Natural killer cell (primary cell): ENCODE data around the gene HMX2. TPM values are rescaled to one million over a fixed set of nuclear protein-coding genes. Genes with fewer than 3 reads are reported as not detected.
A peak's percentile ranks its signal among the peaks of the same experiment; 100 is the strongest.

ENCODE experiments used
- ATAC-seq, 3 donors: fragments of 150-1000 bp in 2 of 3; fragments of 200-7000 bp in 1 of 3; cut with Tn5 transposase; 1 replicate in 1 of 3; 2 replicates in 2 of 3; pipeline ENCODE4 v1.10.0; 2021; ENCODE audit warnings: mild to moderate bottlenecking in 2 of 3, moderate library complexity in 2 of 3
- DNase-seq, 2 donors: peaks; one replicate each; pipeline versions ENCODE4 v3.0.0 to v3.0.0-alpha.2; 2013 to 2021; ENCODE audit warnings: mixed read lengths in 1 of 2
- H3K27ac ChIP-seq: one replicate; pipeline ENCODE4 v1.5.1; 2013; ENCODE audit warnings: mild to moderate bottlenecking, low read length
- H3K27me3 ChIP-seq: one replicate; pipeline ENCODE4 v1.6.1; 2013; ENCODE audit warnings: low read length; ENCODE audit not compliant: control insufficient read depth, insufficient read depth
- H3K36me3 ChIP-seq: one replicate; pipeline ENCODE4 v1.6.1; 2013; ENCODE audit warnings: low read length; ENCODE audit not compliant: control insufficient read depth, insufficient read depth
- H3K4me1 ChIP-seq: one replicate; pipeline ENCODE4 v1.6.1; 2013; ENCODE audit warnings: low read length; ENCODE audit not compliant: control insufficient read depth, insufficient read depth
- H3K4me3 ChIP-seq: one replicate; pipeline ENCODE4 v1.5.1; 2013; ENCODE audit warnings: low read length
- H3K9me3 ChIP-seq: one replicate; pipeline ENCODE4 v1.6.1; 2013; ENCODE audit warnings: low read length; ENCODE audit not compliant: control insufficient read depth, insufficient read depth
- H3K27ac Mint-ChIP-seq, 2 donors: one replicate each; pipeline ENCODE4 v1.8.0; 2022; ENCODE audit warnings: mild to moderate bottlenecking in 2 of 2, mixed read lengths in 2 of 2, moderate library complexity in 1 of 2
- H3K27me3 Mint-ChIP-seq, 2 donors: one replicate each; pipeline ENCODE4 v1.8.0; 2022; ENCODE audit warnings: low read depth in 2 of 2, mixed read lengths in 2 of 2
- H3K36me3 Mint-ChIP-seq: one replicate; pipeline ENCODE4 v1.8.0; 2022; ENCODE audit warnings: mixed read lengths
- H3K4me1 Mint-ChIP-seq, 2 donors: one replicate each; pipeline ENCODE4 v1.8.0; 2022; ENCODE audit warnings: mixed read lengths in 2 of 2
- H3K4me3 Mint-ChIP-seq: one replicate; pipeline ENCODE4 v1.8.0; 2022; ENCODE audit warnings: mild to moderate bottlenecking, moderate library complexity, mixed read lengths
- H3K9me3 Mint-ChIP-seq, 2 donors: one replicate each; pipeline ENCODE4 v1.8.0; 2022; ENCODE audit warnings: mixed read lengths in 2 of 2
- CTCF ChIP-seq: fragments of 200-600 bp; IDR thresholded peaks from one replicate; pipeline ENCODE4 v1.8.0; 2022; ENCODE audit warnings: antibody characterized with exemption
- WGBS: methylation state at CpG from one replicate; pipeline ENCODE4 v1.1.7; 2013; ENCODE audit warnings: missing lambda C conversion rate; ENCODE audit not compliant: insufficient coverage; 5-methylcytosine and 5-hydroxymethylcytosine counted together
- intact Hi-C: fragments of 100-400 bp; cut with micrococcal nuclease; formaldehyde crosslinking; loops from one replicate; pipeline ENCODE4 v1.14.2; 2022
- total RNA-seq, 4 donors: library from RNA; stranded (reverse); fragments of 120-200 nt in 1 of 4; gene quantifications; one replicate each; pipeline versions ENCODE4 v1.2.3 to v1.2.4, GENCODE V29; 2013 to 2022

Gene HMX2
- total RNA-seq, 3 donors from 2014 or later (not counting 1 experiment from before 2014, with no cell fraction given), result not detected

- peaks cover 31% of the 10 kb centered on the region for H3K36me3 ChIP-seq
- no peaks in the 10 kb centered on the region for H3K9me3 ChIP-seq
- H3K27me3 ChIP-seq, result peaks cover 30% of the 10 kb centered on the region
- Mint-ChIP-seq H3K27ac (peak overlapping the region; percentile 96 to 100), H3K36me3 (no peaks in the 10 kb centered on the region), H3K4me1 (peaks cover 56 to 57% of the 10 kb centered on the region in 2 donors), H3K9me3 (no peaks in the 10 kb centered on the region), H3K4me3 (peak overlapping the region; percentile 99), H3K27me3 (peaks cover 19% of the 10 kb centered on the region in 2 donors)
- ATAC-seq (peak; percentile 32 to 42 (median 37)), DNase-seq (peak; percentile 21 to 57)
- H3K27ac ChIP-seq, result peak overlapping the region; percentile 93
- 9% methylated on average over 49 of the region's 49 CpGs for WGBS
- no peak for TF ChIP-seq CTCF
- peak overlapping the region; percentile 99 for H3K4me3 ChIP-seq
- intact Hi-C loops, result loop anchor here (1.0 to 5.0 kb wide), 2 partner anchors 87 to 147 kb away; partner anchors contain the start of gene IKZF5
- peaks cover 31% of the 10 kb centered on the region for H3K4me1 ChIP-seq
Measured at GRCh38 chr10:123154711-123155505, 7.0 kb downstream of the HMX2 start.

DNA sequence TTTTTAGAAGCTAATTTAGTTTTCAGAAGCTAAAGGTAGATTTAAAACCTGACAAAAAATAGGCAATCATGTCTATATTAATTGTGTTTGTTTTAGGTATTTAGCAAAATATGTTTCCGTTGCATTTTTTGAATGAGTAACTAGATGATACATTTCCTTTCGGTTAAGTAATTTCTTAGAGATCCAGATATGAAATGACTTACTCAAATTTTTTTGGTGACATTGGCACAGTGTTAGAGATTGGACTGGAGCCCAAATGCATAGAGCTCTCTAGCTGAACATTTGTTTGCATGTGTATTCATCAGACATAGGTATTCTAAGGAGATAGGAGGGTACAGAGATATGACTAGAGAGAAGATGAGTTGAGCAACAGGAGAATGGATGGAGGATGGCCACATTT is 8.1 kb downstream of the HMX2 start:
- Mint-ChIP-seq H3K36me3 (no peaks in the 10 kb centered on the region), H3K27me3 (peaks cover 11 to 19% of the 10 kb centered on the region in 2 donors), H3K9me3 (no peaks in the 10 kb centered on the region), H3K4me3 (peak overlapping the region; percentile 13), H3K27ac (peak overlapping the region; percentile 72 to 96), H3K4me1 (peaks cover 65 to 69% of the 10 kb centered on the region in 2 donors)
- 70% methylated on average over 2 of the region's 2 CpGs for WGBS
- ATAC-seq, result no peak
- Histone ChIP-seq H3K4me3 (no peak overlapping the region), H3K36me3 (peaks cover 31% of the 10 kb centered on the region), H3K27ac (no peak overlapping the region), H3K4me1 (peaks cover 26% of the 10 kb centered on the region), H3K9me3 (no peaks in the 10 kb centered on the region), H3K27me3 (peaks cover 18% of the 10 kb centered on the region)
- no peak for TF ChIP-seq CTCF
- no peak for DNase-seq
- intact Hi-C loops, result loop anchor here (5.0 kb wide), 1 partner anchor 86 kb away; no protein-coding TSS in a partner anchor

DNA sequence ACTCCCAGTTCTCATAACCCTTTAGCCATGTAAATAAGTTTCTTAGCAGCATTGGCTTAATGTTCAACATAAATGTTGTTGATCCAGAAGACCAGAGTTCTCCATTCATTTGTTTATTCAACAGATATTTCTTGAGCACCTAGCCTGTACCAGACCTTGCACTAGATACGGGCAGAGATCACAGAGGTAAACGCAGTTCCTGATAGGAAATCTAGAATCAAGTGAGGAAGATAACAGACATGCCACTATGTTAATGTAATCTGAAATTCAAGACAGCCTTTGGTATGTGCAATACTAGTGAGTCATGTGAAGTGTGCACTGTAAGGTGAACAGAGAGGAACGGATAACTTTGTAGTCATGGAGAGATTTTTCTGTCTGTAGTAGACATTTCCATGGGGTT is 9.3 kb downstream of the HMX2 start:
- peaks cover 7 to 9% of the 10 kb centered on the region in 2 donors for H3K27me3 Mint-ChIP-seq
- no peak overlapping the region for H3K4me3 ChIP-seq
- H3K36me3 ChIP-seq, result peaks cover 39% of the 10 kb centered on the region
- peaks cover 22% of the 10 kb centered on the region for H3K4me1 ChIP-seq
- H3K9me3 ChIP-seq, result no peaks in the 10 kb centered on the region
- H3K27ac ChIP-seq, result no peak overlapping the region
- no peak for DNase-seq
- no peak overlapping the region for H3K4me3 Mint-ChIP-seq
- H3K27me3 ChIP-seq, result peaks cover 7% of the 10 kb centered on the region
- H3K4me1 Mint-ChIP-seq, result peaks cover 67 to 69% of the 10 kb centered on the region in 2 donors
- no peaks in the 10 kb centered on the region for H3K9me3 Mint-ChIP-seq
- peaks cover 6% of the 10 kb centered on the region for H3K36me3 Mint-ChIP-seq
- 80% methylated on average over 3 of the region's 3 CpGs for WGBS
- no peak for ATAC-seq
- no peak for TF ChIP-seq CTCF
- intact Hi-C loops, result loop anchor here (5.0 kb wide), 1 partner anchor 85 kb away; no protein-coding TSS in a partner anchor
- H3K27ac Mint-ChIP-seq, result peak overlapping the region in 1 of 2 donors; percentile 74
